HG02840 (cell line): ENCODE measurements around the gene IGFBP5.

Experiments used
- ATAC-seq: cut with Tn5 transposase; IDR thresholded peaks from one replicate; pipeline ENCODE4 v1.9.1; 2021; ENCODE audit warnings: mild to moderate bottlenecking, moderate library complexity, moderate number of reproducible peaks; ENCODE audit not compliant: unreplicated experiment, low FRiP score

IGFBP5 gene

GRCh38 chr2:216650626-216651257 lies 44.6 kb downstream of the IGFBP5 start:
- no peak for ATAC-seq

DNA sequence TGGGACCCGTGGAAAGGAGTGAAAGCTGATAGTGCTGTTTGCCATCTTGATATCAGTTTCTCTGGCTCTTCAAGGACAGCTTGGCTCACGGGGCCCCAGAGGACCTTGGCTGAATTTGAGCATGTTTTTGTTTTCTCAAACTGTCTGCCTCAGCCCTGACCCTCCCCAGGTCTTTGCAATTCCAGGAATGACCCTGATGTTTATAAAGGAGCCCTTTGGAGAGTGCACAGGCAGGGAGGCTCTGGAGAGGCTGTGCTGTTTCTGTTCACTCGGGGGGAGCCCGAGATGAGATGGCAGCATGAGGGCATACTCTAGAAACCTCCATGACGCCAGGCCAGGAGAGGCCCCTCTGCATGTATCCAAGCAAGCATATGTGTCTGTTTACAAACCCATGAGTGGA lies 45.8 kb downstream of the IGFBP5 start:
- ATAC-seq = no peak

GRCh38 chr2:216648105-216648504 lies 47.2 kb downstream of the IGFBP5 start:
- no peak for ATAC-seq

- ATAC-seq = no peak
Measured at GRCh38 chr2:216646116-216646515, 49.2 kb downstream of the IGFBP5 start.

- no peak for ATAC-seq
Measured at GRCh38 chr2:216645636-216645950, 49.8 kb downstream of the IGFBP5 start.

DNA sequence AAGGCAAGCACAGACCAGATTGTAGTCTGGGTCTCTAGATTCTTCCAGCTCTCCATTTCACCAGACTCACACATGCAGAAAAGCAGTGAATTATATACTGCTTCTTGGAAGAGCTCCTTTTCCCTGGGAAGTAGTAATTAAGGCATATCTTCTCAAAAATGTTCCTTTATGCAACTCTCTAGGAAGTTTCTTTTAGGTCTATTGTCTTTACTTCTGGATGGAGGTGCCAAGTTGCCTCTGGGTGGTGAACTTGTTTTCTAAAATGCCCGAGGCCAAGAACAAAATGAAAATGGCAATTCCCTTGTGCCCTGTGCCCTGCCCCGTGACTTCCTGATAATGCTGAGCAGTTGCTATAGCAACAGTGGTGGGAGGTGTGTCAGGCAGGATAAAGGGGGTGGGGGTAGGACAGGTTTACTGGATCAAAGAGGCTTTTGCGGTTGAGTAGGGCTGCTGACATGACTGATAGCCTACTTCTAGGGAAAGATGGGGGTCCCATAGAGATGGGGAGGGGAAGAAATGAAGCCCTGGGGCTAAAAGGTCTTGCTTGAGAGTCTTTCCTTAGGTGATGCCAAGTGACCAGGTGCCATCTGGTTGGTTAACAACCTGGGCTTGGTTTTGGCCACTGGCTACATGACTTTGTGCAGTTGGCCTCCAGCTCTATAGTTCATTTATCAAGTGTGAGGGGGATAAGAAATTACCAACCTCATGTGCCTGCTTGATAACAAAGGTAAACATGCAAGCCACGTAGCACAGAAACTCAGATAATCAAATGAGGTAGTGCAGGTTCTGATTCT lies 50.3 kb downstream of the IGFBP5 start:
- no peak for ATAC-seq

DNA sequence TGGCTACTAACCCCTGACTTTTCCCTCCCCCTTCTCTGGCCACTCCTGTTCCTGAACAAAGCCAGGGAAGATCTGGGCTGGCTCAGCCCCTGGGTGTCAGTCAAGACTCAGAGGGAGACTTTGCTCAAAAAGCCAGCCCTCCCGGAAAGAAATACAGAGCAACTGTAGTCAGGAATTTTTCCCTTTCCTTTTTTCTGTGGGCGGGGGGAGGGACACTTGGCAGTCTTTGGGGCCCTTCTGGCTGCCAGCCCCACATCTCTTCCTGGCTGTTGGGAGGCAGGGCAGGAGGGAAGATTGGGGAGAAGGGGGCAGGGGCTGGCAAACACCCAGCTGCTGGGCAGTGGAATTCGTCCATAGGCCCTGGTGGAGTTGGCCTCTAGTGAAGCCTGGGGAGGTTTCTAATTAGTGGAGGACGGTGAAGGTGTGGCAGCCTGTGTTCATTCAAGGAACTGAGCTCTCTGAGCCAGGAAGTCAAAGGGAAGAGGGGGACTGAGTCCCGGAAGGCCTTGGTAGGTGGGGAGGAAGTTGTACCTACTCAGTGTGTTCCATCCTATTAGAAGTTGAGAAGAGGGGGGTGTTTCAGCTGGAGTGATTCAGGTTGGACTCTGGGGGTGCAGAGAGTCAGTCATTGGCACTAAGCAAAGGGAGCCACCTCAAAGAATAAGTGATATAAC lies 51.2 kb downstream of the IGFBP5 start:
- ATAC-seq = no peak

GRCh38 chr2:216637472-216637871 lies 57.9 kb downstream of the IGFBP5 start:
- no peak for ATAC-seq

GRCh38 chr2:216636551-216637450 lies 58.5 kb downstream of the IGFBP5 start:
- no peak for ATAC-seq

DNA sequence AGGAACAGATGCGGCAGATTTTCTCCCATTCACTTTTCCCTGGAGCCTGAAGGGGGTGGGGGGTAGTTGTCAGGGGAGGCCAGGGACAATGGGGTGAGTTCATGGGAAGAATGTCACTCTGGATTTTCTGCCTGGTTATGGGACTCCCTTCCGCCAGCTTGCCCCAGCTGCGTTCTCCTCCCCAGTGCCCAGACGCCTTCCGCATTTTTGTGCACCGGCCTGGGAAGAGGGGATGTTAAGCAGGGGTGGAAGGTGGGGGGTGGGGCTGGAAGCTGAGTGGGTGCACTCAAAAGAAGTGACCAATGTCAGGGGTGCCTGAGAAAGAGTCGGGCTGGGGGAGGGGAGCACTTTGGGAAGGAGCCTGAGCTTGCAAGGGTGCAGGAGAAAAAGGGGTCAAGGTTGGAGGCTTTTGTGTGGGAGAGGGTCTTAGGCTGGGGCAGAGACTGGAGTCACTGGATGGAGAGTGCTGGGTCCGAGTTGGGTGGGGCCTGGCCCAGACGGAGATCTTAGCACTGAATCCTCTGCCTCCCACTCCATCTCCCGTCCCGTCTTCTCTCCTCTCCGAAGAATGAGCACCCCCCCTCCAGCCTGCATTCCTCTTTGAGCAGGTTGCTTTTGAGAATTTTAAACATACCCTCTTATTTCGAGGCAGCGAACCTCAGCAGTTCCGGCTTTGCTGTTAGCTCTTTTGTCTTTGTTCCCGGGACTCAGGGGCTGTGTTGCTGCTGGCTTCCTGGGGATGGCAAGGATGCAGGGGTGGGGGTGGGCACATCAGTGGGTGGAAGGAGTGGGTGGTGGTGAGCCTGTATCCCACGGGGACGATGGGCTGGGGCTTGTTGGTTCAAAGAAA lies 59.4 kb downstream of the IGFBP5 start:
- no peak for ATAC-seq

- no peak for ATAC-seq
Measured at GRCh38 chr2:216635171-216635570, 60.2 kb downstream of the IGFBP5 start.

GRCh38 chr2:216634370-216635148 lies 60.8 kb downstream of the IGFBP5 start:
- no peak for ATAC-seq

GRCh38 chr2:216633616-216634369 lies 61.6 kb downstream of the IGFBP5 start:
- ATAC-seq = no peak

DNA sequence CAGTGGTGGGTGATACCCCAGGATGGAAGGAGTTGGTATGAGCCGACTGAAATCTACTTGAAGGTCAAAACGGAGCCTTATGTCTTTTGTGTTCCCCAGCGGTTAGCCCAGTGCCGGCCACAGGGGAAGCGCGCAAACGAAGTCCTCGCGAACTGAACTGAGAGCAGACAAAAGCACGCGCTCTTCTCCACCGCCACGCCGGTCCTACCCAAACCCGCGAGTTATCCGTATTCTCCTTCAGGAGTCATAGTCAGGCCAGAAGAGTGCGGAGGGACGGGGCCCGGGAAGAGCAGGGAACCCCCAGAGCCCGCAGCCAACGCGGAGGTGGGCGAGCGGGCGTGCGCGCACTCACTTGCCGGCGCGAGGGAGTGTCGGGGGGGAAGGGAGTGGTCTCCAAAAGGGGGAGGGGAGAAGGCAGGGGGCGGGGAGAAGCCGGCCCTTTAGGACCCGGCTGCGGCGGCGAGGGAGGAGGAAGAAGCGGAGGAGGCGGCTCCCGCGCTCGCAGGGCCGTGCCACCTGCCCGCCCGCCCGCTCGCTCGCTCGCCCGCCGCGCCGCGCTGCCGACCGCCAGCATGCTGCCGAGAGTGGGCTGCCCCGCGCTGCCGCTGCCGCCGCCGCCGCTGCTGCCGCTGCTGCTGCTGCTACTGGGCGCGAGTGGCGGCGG lies 62.3 kb downstream of the IGFBP5 start, which contains the start of gene IGFBP2:
IGFBP2 (plus strand) TSS at position 469 of the 664 bp plus-strand sequence; CDS start at position 573, 104 bp downstream.
- ATAC-seq = no peak

GRCh38 chr2:216632346-216632951 lies 62.9 kb downstream of the IGFBP5 start:
- ATAC-seq = no peak

- no peak for ATAC-seq
Measured at GRCh38 chr2:216629784-216630183, 65.6 kb downstream of the IGFBP5 start.

GRCh38 chr2:216626875-216627245 lies 68.5 kb downstream of the IGFBP5 start:
- ATAC-seq = no peak
